ENCODE results near the gene LRIT1.

GRCh38 chr10:84205049-84205852, 36.1 kb downstream of the LRIT1 start:
- TF ChIP-seq POLR2AphosphoS5 (IDR thresholded peaks at IDR 0.05; ENCODE audit: borderline replicate concordance, low read depth, low read length) (no peak), EZH2 (IDR thresholded peaks at IDR 0.05) (no peak)

Measured in SK-N-MC (cell line).